DOHH2 (cell line): ENCODE data around the gene MCU.

Experiments used
- H3F3A ChIP-seq: fragments of 200-600 bp; sonication (generic), shearing (Covaris generic); 2 replicates; pipeline ENCODE4 v1.6.0; 2016; ENCODE audit warnings: antibody characterized with exemption, mild to moderate bottlenecking; ENCODE audit not compliant: control insufficient read depth, insufficient read depth
- H3K27ac ChIP-seq: fragments of 200-600 bp; sonication (generic); 2 replicates; pipeline ENCODE4 v1.5.1; 2014; ENCODE audit warnings: low read depth, mild to moderate bottlenecking, low read length, moderate library complexity
- H3K27me3 ChIP-seq: fragments of 200-600 bp; sonication (generic); 2 replicates; pipeline ENCODE4 v1.6.1; 2014; ENCODE audit warnings: mild to moderate bottlenecking, low read length, mixed read lengths; ENCODE audit not compliant: control insufficient read depth
- H3K36me3 ChIP-seq: fragments of 200-600 bp; sonication (generic); 2 replicates; pipeline ENCODE4 v1.6.1; 2014; ENCODE audit warnings: mild to moderate bottlenecking, low read length, moderate library complexity, mixed read lengths; ENCODE audit not compliant: control insufficient read depth
- H3K4me1 ChIP-seq: fragments of 200-600 bp; sonication (generic); 2 replicates; pipeline ENCODE4 v1.6.1; 2014; ENCODE audit warnings: mild to moderate bottlenecking, low read length, mixed read lengths; ENCODE audit not compliant: control insufficient read depth
- H3K4me2 ChIP-seq: fragments of 200-600 bp; sonication (generic); 2 replicates; pipeline ENCODE4 v1.6.0; 2014; ENCODE audit warnings: mild to moderate bottlenecking, low read length, moderate library complexity
- H3K4me3 ChIP-seq: fragments of 200-600 bp; sonication (generic); 2 replicates; pipeline ENCODE4 v1.5.1; 2014; ENCODE audit warnings: mild to moderate bottlenecking, low read length, mixed read lengths
- H3K79me2 ChIP-seq: fragments of 200-600 bp; sonication (generic); 2 replicates; pipeline ENCODE4 v1.6.1; 2014; ENCODE audit warnings: mild to moderate bottlenecking, low read length, mixed read lengths; ENCODE audit not compliant: control insufficient read depth
- H3K9me2 ChIP-seq: fragments of 200-600 bp; sonication (generic); replicated peaks from 2 replicates; pipeline ENCODE4 v1.6.1; 2014; ENCODE audit warnings: mild to moderate bottlenecking, low read length, mixed read lengths; ENCODE audit not compliant: control insufficient read depth
- H3K9me3 ChIP-seq: fragments of 200-600 bp; sonication (generic); 2 replicates; pipeline ENCODE4 v1.6.1; 2014; ENCODE audit warnings: antibody characterized with exemption, low read length, mixed read lengths; ENCODE audit not compliant: control insufficient read depth, insufficient read depth
- H4K20me1 ChIP-seq: fragments of 200-600 bp; sonication (generic); 2 replicates; pipeline ENCODE4 v1.6.0; 2014; ENCODE audit warnings: low read depth, mild to moderate bottlenecking, antibody characterized with exemption, low read length, moderate library complexity; ENCODE audit not compliant: control insufficient read depth, insufficient read depth
- CTCF ChIP-seq: fragments of 200-600 bp; sonication (generic); IDR thresholded peaks from one replicate; pipeline ENCODE4 v1.5.1; 2014; ENCODE audit warnings: antibody characterized with exemption, mild to moderate bottlenecking, low read depth, low read length; ENCODE audit not compliant: poor library complexity, severe bottlenecking
- EZH2phosphoT487 ChIP-seq: fragments of 200-600 bp; sonication (generic); IDR thresholded peaks from 2 replicates; pipeline ENCODE4 v1.6.1; 2017; ENCODE audit warnings: borderline replicate concordance, mild to moderate bottlenecking, antibody characterized with exemption, low read length, moderate library complexity, mixed read lengths

MCU gene

GRCh38 chr10:72794260-72794659 is 102.3 kb downstream of the MCU start:
- Histone ChIP-seq H3K4me1 (no peaks in the 10 kb centered on the region), H4K20me1 (no peaks in the 10 kb centered on the region), H3F3A (no peaks in the 10 kb centered on the region), H3K9me2 (no peaks in the 10 kb centered on the region), H3K27ac (no peak overlapping the region), H3K4me2 (no peak overlapping the region), H3K27me3 (no peaks in the 10 kb centered on the region), H3K36me3 (no peaks in the 10 kb centered on the region), H3K79me2 (no peaks in the 10 kb centered on the region), H3K4me3 (no peak overlapping the region), H3K9me3 (no peaks in the 10 kb centered on the region)
- TF ChIP-seq CTCF (no peak), EZH2phosphoT487 (no peak)

- no peaks in the 10 kb centered on the region for H3K9me2 ChIP-seq
- no peaks in the 10 kb centered on the region for H3K79me2 ChIP-seq
- H3K9me3 ChIP-seq: no peaks in the 10 kb centered on the region
- H3F3A ChIP-seq: no peaks in the 10 kb centered on the region
- H3K4me3 ChIP-seq: no peak overlapping the region
- H3K36me3 ChIP-seq: no peaks in the 10 kb centered on the region
- H4K20me1 ChIP-seq: no peaks in the 10 kb centered on the region
- H3K4me1 ChIP-seq: peaks cover 5% of the 10 kb centered on the region
- H3K27me3 ChIP-seq: no peaks in the 10 kb centered on the region
- H3K27ac ChIP-seq: no peak overlapping the region
- H3K4me2 ChIP-seq: no peak overlapping the region
- no peak for TF ChIP-seq CTCF
- no peak for TF ChIP-seq EZH2phosphoT487
These were observed 104.1 kb downstream of the MCU start for GRCh38 chr10:72796042-72796441.

DNA sequence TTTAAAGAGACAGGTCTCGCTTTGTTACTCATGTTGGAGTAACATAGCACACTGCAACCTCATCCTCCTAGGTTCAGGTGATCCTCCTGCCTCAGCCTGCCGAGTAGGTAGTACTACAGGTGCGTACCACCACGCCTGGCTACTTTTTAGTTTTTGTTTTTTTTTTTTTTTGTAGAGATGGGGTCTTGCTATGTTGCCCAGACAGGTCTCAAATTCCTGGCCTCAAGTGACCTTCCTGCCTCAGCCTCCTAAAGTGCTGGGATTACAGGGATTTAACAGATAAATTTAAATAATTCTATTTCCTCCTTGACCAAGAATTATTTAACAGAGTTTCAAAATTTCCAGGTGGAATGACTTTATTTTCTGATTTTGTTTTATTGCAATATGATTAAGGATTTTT is 104.6 kb downstream of the MCU start:
- Histone ChIP-seq H3K79me2 (no peaks in the 10 kb centered on the region), H4K20me1 (no peaks in the 10 kb centered on the region), H3K4me2 (no peak overlapping the region), H3K27ac (no peak overlapping the region), H3K9me2 (no peaks in the 10 kb centered on the region), H3K4me1 (peaks cover 9% of the 10 kb centered on the region), H3K27me3 (no peaks in the 10 kb centered on the region), H3K36me3 (no peaks in the 10 kb centered on the region), H3F3A (no peaks in the 10 kb centered on the region), H3K4me3 (no peak overlapping the region), H3K9me3 (no peaks in the 10 kb centered on the region)
- TF ChIP-seq CTCF: no peak
- no peak for TF ChIP-seq EZH2phosphoT487
